Mononuclear cell (primary cell): Measurements from ENCODE around the gene EHBP1. TPM values are rescaled to one million over a fixed set of nuclear protein-coding genes. Genes with fewer than 3 reads are reported as not detected.

Experiments used
- H3K27me3 ChIP-seq: 2 replicates; pipeline ENCODE4 v1.6.0; 2011; ENCODE audit warnings: low read length, control low read depth; ENCODE audit not compliant: insufficient read depth
- H3K4me1 ChIP-seq: 2 replicates; pipeline ENCODE4 v1.5.1; 2011; ENCODE audit warnings: mild to moderate bottlenecking, low read length, control low read depth; ENCODE audit not compliant: insufficient read depth
- H3K4me3 ChIP-seq: 2 replicates; pipeline ENCODE4 v1.5.1; 2011; ENCODE audit warnings: mild to moderate bottlenecking, low read length, moderate library complexity
- H3K9me3 ChIP-seq: 2 replicates; pipeline ENCODE4 v1.5.1; 2011; ENCODE audit warnings: low read depth, mild to moderate bottlenecking, control low read depth, low read length
- total RNA-seq: library from RNA; depleted of rRNA; stranded (reverse); fragments of >200 nt; gene quantifications from one replicate; pipeline ENCODE4 v1.2.3, GENCODE V29; 2012

Gene EHBP1
- total RNA-seq, 1 donor = 31.6 TPM

DNA sequence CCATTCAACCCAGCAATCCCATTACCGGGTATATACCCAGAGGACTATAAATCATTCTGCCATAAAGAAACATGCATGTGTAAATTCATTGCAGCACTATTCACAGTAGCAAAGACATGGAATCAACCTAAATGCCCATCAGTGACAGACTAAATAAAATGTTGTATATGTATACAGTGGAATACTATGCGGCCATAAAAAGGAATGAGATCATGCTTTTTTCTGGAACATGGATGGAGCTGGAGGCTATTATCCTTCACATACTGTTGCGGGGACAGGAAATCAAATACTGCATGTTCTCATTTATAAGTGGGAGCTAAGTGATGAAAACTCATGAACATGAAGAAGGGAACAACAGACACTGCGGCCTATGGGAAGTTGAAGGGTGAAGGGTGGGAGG lies 65.1 kb downstream of the EHBP1 start:
- no peaks in the 10 kb centered on the region for H3K9me3 ChIP-seq
- no peaks in the 10 kb centered on the region for H3K27me3 ChIP-seq
- H3K4me1 ChIP-seq = no peaks in the 10 kb centered on the region
- H3K4me3 ChIP-seq = no peak overlapping the region

DNA sequence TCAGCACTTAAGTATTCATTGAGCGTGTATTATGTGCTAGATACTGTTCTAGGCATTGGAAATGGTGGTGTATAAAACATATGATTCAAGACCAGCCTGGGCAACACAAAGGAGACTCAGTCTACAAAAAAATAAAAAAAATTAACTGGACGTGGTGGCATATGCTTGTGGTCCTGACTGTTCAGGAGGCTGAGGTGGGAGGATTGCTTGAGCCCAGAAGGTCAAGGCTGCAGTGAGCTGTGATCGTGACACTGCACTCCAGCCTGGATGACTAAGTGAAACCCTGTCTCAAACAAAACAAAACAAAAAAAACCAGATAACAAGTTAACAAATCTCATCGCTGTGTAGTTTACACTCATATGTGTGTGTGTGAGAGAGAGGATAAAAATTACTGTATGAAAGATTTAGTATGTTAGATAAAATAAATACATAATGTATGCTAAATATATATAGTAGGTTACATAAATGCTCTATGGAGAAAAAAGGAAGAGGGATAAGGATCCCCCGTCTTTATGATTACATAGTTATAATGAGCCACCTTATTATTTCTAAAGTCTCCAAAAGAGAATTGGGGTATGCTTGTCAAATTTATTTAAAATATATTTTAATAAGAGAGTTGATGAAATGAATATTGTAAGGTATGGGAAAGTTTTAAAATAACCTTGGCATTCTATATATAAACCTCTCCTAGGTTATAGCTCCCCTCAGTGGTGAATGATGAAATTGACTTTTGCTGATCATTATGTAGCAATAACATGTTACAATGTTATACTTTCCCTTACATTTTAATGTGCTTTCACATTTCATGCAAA lies 69.2 kb downstream of the EHBP1 start:
- H3K4me1 ChIP-seq = peaks cover 6% of the 10 kb centered on the region
- H3K4me3 ChIP-seq = no peak overlapping the region
- no peaks in the 10 kb centered on the region for H3K9me3 ChIP-seq
- no peaks in the 10 kb centered on the region for H3K27me3 ChIP-seq

DNA sequence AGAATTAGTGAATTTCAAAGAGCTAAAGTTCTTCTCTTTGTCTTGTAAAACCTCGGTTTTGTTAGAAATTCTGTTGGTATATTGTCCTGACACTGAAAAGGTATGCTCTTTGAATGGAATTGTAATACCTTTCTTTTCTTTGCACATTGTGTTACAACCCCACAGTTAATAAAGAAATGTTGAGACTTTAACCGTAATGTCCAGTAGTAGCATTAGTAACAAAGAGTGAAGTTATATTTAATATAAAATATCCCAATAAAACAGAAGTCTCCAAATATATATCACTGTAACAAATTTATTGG lies 69.8 kb downstream of the EHBP1 start:
- Histone ChIP-seq H3K27me3 (no peaks in the 10 kb centered on the region), H3K9me3 (no peaks in the 10 kb centered on the region), H3K4me1 (peaks cover 6% of the 10 kb centered on the region), H3K4me3 (no peak overlapping the region)

DNA sequence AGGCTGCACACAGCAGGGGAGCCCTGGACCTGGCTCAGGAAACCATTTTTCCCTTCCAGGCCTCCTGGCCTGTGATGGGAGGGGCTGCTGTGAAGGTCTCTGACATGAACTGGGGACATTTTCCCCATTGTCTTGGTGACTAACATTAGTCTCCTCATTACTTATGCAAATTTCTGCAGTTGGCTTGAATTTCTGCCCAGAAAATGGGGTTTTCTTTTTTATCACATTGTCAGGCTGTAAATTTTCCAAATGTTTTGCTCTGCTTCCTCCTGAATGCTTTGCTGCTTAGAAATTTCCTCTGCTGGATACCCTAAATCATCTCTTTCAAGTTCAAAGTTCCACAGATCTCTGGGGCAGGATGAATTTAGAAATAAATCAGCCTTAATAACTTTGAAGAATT lies 78.2 kb downstream of the EHBP1 start:
- H3K4me3 ChIP-seq = no peak overlapping the region
- no peaks in the 10 kb centered on the region for H3K4me1 ChIP-seq
- no peaks in the 10 kb centered on the region for H3K27me3 ChIP-seq
- no peaks in the 10 kb centered on the region for H3K9me3 ChIP-seq

DNA sequence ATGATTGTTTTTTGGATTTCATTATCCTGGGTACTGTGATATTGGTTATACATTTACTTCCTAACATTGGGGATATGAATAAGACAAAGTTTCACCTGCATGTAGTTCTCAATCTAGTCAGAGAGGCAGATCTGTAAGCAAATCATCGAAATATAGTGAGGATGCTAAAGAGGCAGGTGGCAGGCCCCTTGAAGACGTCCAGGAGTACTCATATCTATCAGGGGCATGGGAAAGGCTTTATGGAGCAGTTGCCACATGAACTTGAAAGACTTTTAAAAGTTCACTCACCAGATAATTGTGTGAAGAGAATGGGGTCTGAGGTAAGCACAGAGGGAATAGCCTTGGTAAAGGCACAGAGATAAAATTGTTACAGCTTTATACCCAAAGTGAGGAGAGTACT lies 78.8 kb downstream of the EHBP1 start:
- no peak overlapping the region for H3K4me3 ChIP-seq
- no peaks in the 10 kb centered on the region for H3K27me3 ChIP-seq
- H3K9me3 ChIP-seq = no peaks in the 10 kb centered on the region
- no peaks in the 10 kb centered on the region for H3K4me1 ChIP-seq

DNA sequence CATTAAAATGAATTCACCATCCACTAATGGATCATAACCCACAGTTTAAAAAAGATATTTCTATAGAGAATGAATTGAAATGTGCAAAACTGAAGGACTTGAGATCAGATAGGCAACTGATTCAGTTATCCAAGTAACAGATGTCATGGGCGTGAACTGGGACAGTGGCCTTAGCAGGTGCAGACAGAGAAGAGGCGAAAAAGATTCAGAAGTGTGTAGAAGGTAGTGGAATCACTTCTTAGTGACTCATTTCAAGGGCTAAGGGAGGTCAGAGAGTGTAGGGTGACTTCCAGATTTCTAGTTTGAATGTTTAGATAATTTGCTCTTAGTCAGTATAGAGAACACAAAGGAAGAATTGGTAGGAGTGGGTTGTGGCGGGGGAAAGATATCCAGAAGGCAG lies 79.7 kb downstream of the EHBP1 start:
- no peaks in the 10 kb centered on the region for H3K4me1 ChIP-seq
- H3K27me3 ChIP-seq = no peaks in the 10 kb centered on the region
- H3K9me3 ChIP-seq = no peaks in the 10 kb centered on the region
- H3K4me3 ChIP-seq = no peak overlapping the region

DNA sequence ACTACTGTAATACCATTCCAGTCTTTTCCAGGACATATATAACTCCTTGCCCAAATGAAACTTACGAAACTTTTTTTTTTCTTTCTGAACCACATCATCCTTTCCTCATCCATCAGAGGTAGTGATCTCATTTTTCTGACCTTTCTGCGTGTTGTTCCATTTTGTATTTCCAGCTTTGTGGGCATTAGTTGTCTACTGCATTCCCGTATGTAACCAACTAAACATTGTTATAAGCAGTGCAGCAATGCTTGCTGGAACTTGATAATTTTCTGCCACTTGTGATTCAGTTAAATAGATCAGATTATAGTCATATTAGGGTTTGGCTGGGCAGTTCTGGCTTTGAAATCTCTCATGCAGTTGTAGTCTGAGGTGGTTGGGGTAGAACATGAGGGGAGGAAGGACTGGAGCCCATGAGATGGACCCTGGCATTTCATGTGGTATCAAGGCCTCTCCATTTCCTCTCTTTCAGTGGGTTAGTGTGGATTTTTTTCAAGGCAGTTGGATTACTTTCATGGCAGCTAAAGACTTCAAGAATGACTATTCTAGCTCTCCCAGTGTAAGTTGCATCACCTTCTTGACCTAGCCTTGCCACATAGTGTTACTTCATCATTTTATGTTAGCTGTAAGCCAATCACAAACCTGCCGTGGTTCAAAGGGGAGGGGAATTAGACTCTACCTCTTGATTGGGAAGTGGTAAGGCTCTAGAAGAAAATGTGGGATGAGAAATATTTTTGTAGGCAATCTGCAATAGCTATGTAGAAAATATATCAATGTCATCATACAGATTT lies 80.5 kb downstream of the EHBP1 start:
- no peaks in the 10 kb centered on the region for H3K27me3 ChIP-seq
- no peak overlapping the region for H3K4me3 ChIP-seq
- no peaks in the 10 kb centered on the region for H3K4me1 ChIP-seq
- no peaks in the 10 kb centered on the region for H3K9me3 ChIP-seq

DNA sequence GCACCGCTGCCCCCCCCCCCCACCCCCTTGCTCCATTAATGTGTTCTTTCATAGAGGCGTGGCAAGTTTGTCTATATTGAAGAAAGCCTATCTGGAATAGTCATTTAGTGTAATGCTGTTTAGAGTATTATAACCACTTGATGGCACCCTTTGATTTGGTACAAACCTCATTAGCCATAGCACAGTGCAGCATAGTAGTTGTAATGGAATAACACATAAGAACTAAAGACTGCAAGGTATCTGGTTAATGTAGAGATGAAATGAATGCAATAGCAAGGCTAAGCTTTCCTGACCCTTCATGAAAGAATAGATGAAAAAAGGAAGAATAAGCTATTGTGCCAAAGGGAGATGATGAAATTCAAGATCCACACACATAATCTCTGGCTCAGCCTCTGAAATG lies 81.9 kb downstream of the EHBP1 start:
- Histone ChIP-seq H3K4me1 (no peaks in the 10 kb centered on the region), H3K27me3 (no peaks in the 10 kb centered on the region), H3K4me3 (no peak overlapping the region)

DNA sequence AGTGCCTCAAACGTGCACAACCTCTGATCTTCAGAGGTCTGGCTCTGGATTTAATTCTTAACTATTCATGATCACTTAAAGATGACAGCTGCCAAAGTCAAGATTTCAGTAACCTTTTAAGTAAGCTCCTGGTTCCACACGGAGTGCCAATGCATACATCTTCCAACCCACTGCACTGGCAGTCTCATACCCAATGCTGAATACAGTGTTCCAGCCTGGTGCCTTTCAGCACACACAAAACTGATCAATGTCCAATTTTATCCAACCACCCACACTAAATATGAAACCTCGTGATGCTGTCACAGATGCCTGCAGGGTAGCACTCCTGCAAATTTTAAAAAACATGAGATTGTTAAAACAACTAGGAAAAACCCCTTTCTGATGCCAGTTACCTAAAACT lies 84.0 kb downstream of the EHBP1 start:
- Histone ChIP-seq H3K9me3 (no peaks in the 10 kb centered on the region), H3K27me3 (no peaks in the 10 kb centered on the region), H3K4me1 (no peaks in the 10 kb centered on the region), H3K4me3 (no peak overlapping the region)

More for the DNA sequence above, 81.9 kb downstream of the EHBP1 start:
- no peaks in the 10 kb centered on the region for H3K9me3 ChIP-seq

DNA sequence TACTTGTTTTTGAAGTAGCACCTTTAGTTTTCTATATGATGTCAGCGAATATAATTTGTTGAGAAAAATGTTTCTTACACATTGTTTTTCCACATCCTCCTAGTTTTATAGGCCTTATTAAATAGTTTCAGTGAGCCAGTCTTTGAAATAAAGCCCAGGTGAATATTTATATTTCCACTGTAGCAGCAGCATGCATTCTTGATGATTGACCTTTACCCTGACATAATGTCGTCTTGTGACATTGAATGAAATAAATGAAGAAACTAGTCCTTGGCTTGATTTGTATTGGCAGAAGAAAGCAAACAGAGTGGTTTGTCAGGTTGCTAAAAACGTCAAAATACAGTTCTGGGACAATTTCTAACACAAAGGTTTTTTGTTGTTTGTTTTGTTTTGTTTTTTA lies 84.4 kb downstream of the EHBP1 start:
- no peaks in the 10 kb centered on the region for H3K4me1 ChIP-seq
- H3K9me3 ChIP-seq = no peaks in the 10 kb centered on the region
- H3K4me3 ChIP-seq = no peak overlapping the region
- H3K27me3 ChIP-seq = no peaks in the 10 kb centered on the region

DNA sequence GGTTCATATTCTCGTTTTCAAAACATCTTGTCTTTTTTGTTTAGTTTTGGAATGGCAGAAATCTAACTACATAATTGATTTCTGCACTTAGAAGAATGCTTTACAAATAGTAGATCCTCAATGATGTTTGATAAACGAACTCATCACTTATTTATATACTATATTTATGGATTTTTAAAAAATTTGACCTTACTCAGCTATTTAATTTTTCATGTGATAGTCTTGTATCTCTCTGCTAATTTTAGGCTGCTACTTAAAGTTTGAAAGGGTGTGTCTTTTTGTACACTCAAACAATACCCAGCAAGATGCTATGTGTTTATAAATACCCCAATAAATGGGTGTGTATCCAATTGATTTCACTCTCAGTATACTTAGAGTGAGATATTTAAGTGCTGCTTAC lies 86.9 kb downstream of the EHBP1 start:
- Histone ChIP-seq H3K9me3 (no peaks in the 10 kb centered on the region), H3K4me1 (no peaks in the 10 kb centered on the region), H3K27me3 (no peaks in the 10 kb centered on the region), H3K4me3 (no peak overlapping the region)

DNA sequence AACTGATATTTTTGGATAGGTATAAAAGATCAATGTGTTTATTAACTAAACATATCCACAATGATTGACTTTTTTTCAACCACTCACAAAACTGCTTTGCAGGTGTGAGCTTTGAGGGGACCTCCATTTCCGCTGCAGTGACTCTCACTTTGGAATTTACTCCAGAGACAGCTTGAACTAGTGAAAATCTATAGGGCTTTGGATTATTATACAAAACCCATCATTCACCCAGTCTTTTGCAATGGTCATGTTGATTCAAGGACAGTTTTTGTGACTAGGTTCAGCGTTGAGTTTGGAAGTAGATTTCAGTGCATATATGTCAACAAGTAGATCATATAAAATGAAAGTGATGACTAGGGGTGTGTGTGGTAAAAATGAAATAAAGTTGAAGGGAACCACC lies 87.7 kb downstream of the EHBP1 start:
- no peaks in the 10 kb centered on the region for H3K4me1 ChIP-seq
- H3K9me3 ChIP-seq = no peaks in the 10 kb centered on the region
- H3K4me3 ChIP-seq = no peak overlapping the region
- H3K27me3 ChIP-seq = no peaks in the 10 kb centered on the region

DNA sequence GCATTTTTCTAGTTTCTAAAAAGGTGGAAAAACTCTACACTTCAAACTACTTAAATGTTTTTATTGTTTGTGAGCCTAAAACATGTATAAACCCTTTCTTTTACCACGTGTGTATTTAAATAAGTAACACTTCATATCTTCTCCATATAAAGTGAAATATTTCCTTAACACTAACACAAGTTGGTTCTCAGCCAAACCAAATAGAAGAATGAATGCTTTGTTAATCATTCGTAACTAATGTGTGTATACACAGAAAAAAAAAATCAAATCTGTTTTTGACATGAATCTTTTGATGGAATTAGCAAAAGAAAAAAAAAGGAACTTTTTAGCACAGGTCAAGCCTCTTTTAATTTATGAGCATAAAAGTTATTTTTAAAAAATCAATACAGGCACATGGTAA lies 89.3 kb downstream of the EHBP1 start:
- H3K9me3 ChIP-seq = no peaks in the 10 kb centered on the region
- H3K27me3 ChIP-seq = no peaks in the 10 kb centered on the region
- no peak overlapping the region for H3K4me3 ChIP-seq
- H3K4me1 ChIP-seq = no peaks in the 10 kb centered on the region

DNA sequence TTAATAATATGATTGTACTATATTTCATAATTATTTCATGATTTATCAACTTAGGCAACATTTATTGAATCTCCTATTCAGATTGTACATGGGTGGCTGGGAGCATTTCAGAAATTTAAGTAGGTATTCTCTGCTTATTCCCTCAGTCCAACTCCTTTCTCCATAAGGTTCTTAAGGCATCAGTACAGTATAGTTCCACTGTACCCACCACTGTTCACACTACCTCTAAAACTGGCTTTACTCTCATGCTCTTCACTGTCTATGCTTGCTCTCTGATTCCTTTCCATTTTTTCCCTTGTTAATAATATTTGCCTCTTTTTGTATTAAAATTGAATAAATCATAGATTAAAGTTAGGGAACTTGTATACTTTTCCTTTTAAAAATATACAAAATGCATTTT lies 89.8 kb downstream of the EHBP1 start:
- Histone ChIP-seq H3K9me3 (no peaks in the 10 kb centered on the region), H3K4me3 (no peak overlapping the region), H3K4me1 (no peaks in the 10 kb centered on the region), H3K27me3 (no peaks in the 10 kb centered on the region)

DNA sequence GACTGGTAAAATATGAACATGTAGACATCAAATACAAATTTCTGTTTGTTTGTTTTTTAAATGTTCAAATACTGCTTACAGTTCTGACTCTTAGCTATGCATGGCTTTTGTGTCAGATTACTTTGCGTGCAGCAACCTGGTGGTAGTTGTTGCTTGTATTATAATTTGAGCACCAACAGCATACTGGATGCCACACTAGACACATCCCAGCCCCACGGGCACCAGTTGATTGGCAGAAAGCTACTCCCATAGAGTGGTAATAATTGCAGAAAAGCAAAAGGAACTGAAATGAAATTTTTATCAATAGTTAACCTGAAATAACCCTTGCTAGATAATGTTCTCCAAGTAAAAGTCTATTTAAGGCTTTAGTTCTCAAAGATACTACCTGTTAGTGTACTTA lies 91.6 kb downstream of the EHBP1 start:
- no peaks in the 10 kb centered on the region for H3K4me1 ChIP-seq
- no peaks in the 10 kb centered on the region for H3K27me3 ChIP-seq
- H3K9me3 ChIP-seq = no peaks in the 10 kb centered on the region
- H3K4me3 ChIP-seq = no peak overlapping the region

DNA sequence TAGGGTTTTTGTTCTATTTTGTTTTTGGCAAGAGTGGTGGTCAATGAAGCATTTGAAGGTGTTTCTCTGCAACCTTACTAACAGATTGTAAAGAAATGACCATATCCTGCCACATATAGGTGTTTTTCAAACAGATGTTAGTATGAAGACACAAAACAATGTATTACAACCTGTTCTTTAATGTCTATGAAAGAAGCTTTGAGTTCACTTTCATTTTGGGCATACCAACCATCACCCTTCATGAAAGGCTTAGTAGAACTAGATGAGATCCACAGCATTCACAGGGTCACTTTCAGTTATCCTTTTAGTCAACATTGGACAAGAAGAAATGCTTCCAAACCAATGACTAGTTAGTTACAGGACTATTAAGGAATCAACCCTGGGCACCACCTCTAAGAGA lies 95.1 kb downstream of the EHBP1 start:
- H3K27me3 ChIP-seq = no peaks in the 10 kb centered on the region
- H3K4me1 ChIP-seq = no peaks in the 10 kb centered on the region
- no peak overlapping the region for H3K4me3 ChIP-seq
- H3K9me3 ChIP-seq = no peaks in the 10 kb centered on the region
